ENCODE measurements around the gene ETS1.

ETS1 gene

GRCh38 chr11:128487978-128488377 is 99.4 kb downstream of the ETS1 start:
- no peaks in the 10 kb centered on the region for H3K9me3 ChIP-seq (ENCODE audit: low read depth, low read length)

DNA sequence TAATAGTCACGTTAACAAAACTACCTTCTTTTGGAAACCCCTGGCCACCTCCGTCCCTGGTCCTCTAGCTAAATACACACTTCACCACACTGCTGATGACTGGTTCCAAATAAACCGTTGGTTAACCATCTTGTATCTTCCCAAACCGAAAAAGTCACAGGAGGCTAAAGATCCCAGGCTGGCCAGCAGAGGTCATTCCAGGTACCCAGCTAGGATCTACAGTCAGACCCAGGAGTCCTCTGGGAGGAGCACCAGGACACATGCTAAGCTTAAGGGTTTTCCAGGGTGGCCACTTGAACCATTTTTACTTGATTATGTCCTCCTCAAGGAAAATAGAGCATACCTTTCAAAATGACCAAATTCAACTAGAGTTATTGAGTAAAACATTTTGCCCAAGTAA is 103.2 kb downstream of the ETS1 start:
- DNase-seq (ENCODE audit: low read depth, low spot score), result no peak
- no peaks in the 10 kb centered on the region for H3K9me3 ChIP-seq (ENCODE audit: low read depth, low read length)
- no peaks in the 10 kb centered on the region for H3K36me3 ChIP-seq (ENCODE audit: insufficient read depth, low read length)
- no peak for TF ChIP-seq POLR2AphosphoS5 (IDR thresholded peaks at IDR 0.05; ENCODE audit: borderline replicate concordance, low read depth, low read length)
- TF ChIP-seq EZH2 (IDR thresholded peaks at IDR 0.05), result no peak
- no peak overlapping the region for H3K27ac ChIP-seq
- H3K9ac ChIP-seq (ENCODE audit: insufficient read length), result no peak overlapping the region
- no peak overlapping the region for H3K4me3 ChIP-seq

More at GRCh38 chr11:128487978-128488377, 99.4 kb downstream of the ETS1 start:
- H3K27ac ChIP-seq, result no peak overlapping the region
- TF ChIP-seq POLR2AphosphoS5 (IDR thresholded peaks at IDR 0.05; ENCODE audit: borderline replicate concordance, low read depth, low read length) (no peak), FOXP2 (optimal IDR thresholded peaks at IDR 0.05; ENCODE audit: control extremely low read depth, extremely low read length, insufficient read depth) (no peak), EZH2 (IDR thresholded peaks at IDR 0.05) (no peak)
- no peaks in the 10 kb centered on the region for H3K36me3 ChIP-seq (ENCODE audit: insufficient read depth, low read length)
- no peak for DNase-seq (ENCODE audit: low read depth, low spot score)
- H3K9ac ChIP-seq (ENCODE audit: insufficient read length), result no peak overlapping the region
- no peak overlapping the region for H3K4me3 ChIP-seq

- Histone ChIP-seq H3K36me3 (ENCODE audit: insufficient read depth, low read length) (no peaks in the 10 kb centered on the region), H3K4me3 (no peak overlapping the region), H3K9me3 (ENCODE audit: low read depth, low read length) (no peaks in the 10 kb centered on the region), H3K9ac (ENCODE audit: insufficient read length) (no peak overlapping the region), H3K27ac (no peak overlapping the region)
- no peak for DNase-seq (ENCODE audit: low read depth, low spot score)
- TF ChIP-seq EZH2 (IDR thresholded peaks at IDR 0.05) (no peak), POLR2AphosphoS5 (IDR thresholded peaks at IDR 0.05; ENCODE audit: borderline replicate concordance, low read depth, low read length) (no peak), FOXP2 (optimal IDR thresholded peaks at IDR 0.05; ENCODE audit: control extremely low read depth, extremely low read length, insufficient read depth) (no peak)
These were observed 104.1 kb downstream of the ETS1 start for GRCh38 chr11:128483211-128483788.

DNA sequence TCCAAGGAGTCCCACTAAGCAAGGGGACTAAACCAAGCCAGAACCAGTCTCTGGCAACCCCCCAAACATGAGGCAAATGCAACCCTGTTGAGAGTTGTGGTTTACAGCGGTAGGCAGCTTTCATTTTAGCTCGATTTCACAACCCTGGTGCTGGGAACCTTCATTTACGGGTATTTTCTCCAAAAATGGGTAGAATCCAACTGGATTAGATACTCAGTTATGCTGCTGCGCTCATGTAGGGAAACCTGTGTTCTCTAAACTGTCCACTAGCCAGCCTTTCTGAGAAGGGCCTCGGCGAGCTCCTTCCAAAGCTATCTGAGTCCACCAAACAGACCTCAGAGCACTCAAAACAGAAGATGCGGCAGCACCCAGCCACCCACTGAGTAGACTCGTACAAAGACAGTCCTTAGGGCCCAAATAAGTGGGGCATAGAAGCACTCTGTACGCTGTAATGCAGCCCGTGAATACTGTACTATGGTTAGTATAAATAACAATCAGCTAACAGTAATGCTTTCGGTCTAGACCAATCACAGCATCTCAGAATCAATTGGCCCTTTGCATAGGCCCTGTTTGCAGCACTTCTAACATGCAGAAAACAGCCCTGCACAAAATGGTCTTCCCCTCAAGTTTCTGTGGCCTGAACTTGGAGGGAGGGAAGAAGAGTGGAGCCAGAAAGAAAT is 104.7 kb downstream of the ETS1 start:
- H3K27ac ChIP-seq, result no peak overlapping the region
- H3K36me3 ChIP-seq (ENCODE audit: insufficient read depth, low read length), result no peaks in the 10 kb centered on the region
- TF ChIP-seq POLR2AphosphoS5 (IDR thresholded peaks at IDR 0.05; ENCODE audit: borderline replicate concordance, low read depth, low read length) (no peak), FOXP2 (optimal IDR thresholded peaks at IDR 0.05; ENCODE audit: control extremely low read depth, extremely low read length, insufficient read depth) (no peak), EZH2 (IDR thresholded peaks at IDR 0.05) (no peak)
- H3K9ac ChIP-seq (ENCODE audit: insufficient read length), result no peak overlapping the region
- DNase-seq (ENCODE audit: low read depth, low spot score), result no peak
- H3K4me3 ChIP-seq, result no peak overlapping the region
- H3K9me3 ChIP-seq (ENCODE audit: low read depth, low read length), result no peaks in the 10 kb centered on the region

GRCh38 chr11:128482092-128482491 is 105.3 kb downstream of the ETS1 start:
- H3K9ac ChIP-seq (ENCODE audit: insufficient read length), result no peak overlapping the region
- H3K9me3 ChIP-seq (ENCODE audit: low read depth, low read length), result no peaks in the 10 kb centered on the region
- H3K36me3 ChIP-seq (ENCODE audit: insufficient read depth, low read length), result no peaks in the 10 kb centered on the region
- no peak overlapping the region for H3K4me3 ChIP-seq
- no peak for DNase-seq (ENCODE audit: low read depth, low spot score)
- TF ChIP-seq EZH2 (IDR thresholded peaks at IDR 0.05) (no peak), POLR2AphosphoS5 (IDR thresholded peaks at IDR 0.05; ENCODE audit: borderline replicate concordance, low read depth, low read length) (no peak), FOXP2 (optimal IDR thresholded peaks at IDR 0.05; ENCODE audit: control extremely low read depth, extremely low read length, insufficient read depth) (no peak)
- no peak overlapping the region for H3K27ac ChIP-seq

DNA sequence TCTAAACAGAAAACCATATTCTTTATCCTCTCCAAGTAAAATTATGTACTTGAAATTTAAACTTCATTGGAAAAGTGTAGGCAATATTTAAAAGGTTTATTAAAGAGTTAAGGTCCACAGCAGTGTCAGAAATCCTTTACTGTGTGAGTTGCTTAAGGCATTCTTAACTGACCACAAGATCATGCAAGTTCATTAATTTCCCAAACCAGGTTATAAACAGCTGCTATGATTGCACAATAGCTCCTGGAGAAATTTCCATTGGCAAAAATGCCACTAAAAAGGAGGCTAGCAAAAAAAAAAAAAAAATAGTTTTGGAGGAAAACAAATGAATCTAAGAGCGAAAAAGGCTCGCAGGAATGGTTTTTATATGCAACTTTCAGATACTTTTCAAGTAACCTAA is 106.2 kb downstream of the ETS1 start:
- no peaks in the 10 kb centered on the region for H3K36me3 ChIP-seq (ENCODE audit: insufficient read depth, low read length)
- no peak overlapping the region for H3K9ac ChIP-seq (ENCODE audit: insufficient read length)
- H3K4me3 ChIP-seq, result no peak overlapping the region
- H3K27ac ChIP-seq, result no peak overlapping the region
- no peak for DNase-seq (ENCODE audit: low read depth, low spot score)
- no peaks in the 10 kb centered on the region for H3K9me3 ChIP-seq (ENCODE audit: low read depth, low read length)
- TF ChIP-seq FOXP2 (optimal IDR thresholded peaks at IDR 0.05; ENCODE audit: control extremely low read depth, extremely low read length, insufficient read depth), result no peak
- TF ChIP-seq EZH2 (IDR thresholded peaks at IDR 0.05), result no peak
- TF ChIP-seq POLR2AphosphoS5 (IDR thresholded peaks at IDR 0.05; ENCODE audit: borderline replicate concordance, low read depth, low read length), result no peak

DNA sequence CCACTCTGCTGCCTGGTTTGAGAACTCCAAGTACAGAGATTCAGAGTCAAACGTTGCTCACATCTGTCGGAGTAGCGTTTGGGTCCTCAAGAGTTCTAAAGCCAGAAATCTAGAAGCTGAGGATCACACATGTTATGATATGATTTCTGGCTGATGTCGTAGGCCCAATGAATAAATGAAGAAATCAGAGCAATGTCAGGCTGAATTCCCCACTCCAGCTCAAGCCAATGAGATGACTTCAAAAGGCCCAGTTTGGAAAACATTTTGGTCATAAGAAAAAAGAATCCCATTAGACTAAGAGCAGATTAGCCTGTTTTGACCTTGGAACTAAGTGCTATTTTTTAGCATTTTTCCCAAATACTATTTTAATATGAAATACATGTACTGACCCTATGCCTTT is 106.7 kb downstream of the ETS1 start:
- no peak for DNase-seq (ENCODE audit: low read depth, low spot score)
- no peaks in the 10 kb centered on the region for H3K36me3 ChIP-seq (ENCODE audit: insufficient read depth, low read length)
- H3K27ac ChIP-seq, result no peak overlapping the region
- no peak overlapping the region for H3K4me3 ChIP-seq
- no peaks in the 10 kb centered on the region for H3K9me3 ChIP-seq (ENCODE audit: low read depth, low read length)
- TF ChIP-seq EZH2 (IDR thresholded peaks at IDR 0.05), result no peak
- TF ChIP-seq POLR2AphosphoS5 (IDR thresholded peaks at IDR 0.05; ENCODE audit: borderline replicate concordance, low read depth, low read length), result no peak
- no peak for TF ChIP-seq FOXP2 (optimal IDR thresholded peaks at IDR 0.05; ENCODE audit: control extremely low read depth, extremely low read length, insufficient read depth)
- H3K9ac ChIP-seq (ENCODE audit: insufficient read length), result no peak overlapping the region

DNA sequence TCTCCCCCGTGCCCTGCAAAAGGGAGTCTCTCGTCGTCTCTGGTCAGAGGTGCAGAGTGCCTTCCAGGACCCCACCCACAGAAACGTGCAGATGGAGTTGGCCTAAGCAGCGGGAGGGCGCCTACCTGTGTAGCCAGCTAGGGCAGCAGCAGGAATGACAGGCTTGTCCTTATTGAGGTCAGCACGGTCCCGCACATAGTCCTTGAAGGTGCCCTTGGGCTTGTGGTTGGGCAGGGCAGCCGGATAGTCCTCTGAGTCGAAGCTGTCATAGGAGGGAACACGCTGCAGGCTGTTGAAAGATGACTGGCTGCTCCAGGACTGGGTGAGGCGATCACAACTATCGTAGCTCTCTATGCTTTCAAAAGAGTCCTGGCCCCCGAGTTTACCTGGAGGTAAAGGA is 107.3 kb downstream of the ETS1 start:
- H3K36me3 ChIP-seq (ENCODE audit: insufficient read depth, low read length), result no peaks in the 10 kb centered on the region
- no peak for DNase-seq (ENCODE audit: low read depth, low spot score)
- TF ChIP-seq EZH2 (IDR thresholded peaks at IDR 0.05), result no peak
- TF ChIP-seq POLR2AphosphoS5 (IDR thresholded peaks at IDR 0.05; ENCODE audit: borderline replicate concordance, low read depth, low read length), result no peak
- no peak for TF ChIP-seq FOXP2 (optimal IDR thresholded peaks at IDR 0.05; ENCODE audit: control extremely low read depth, extremely low read length, insufficient read depth)
- H3K4me3 ChIP-seq, result no peak overlapping the region
- H3K9me3 ChIP-seq (ENCODE audit: low read depth, low read length), result no peaks in the 10 kb centered on the region
- no peak overlapping the region for H3K9ac ChIP-seq (ENCODE audit: insufficient read length)
- H3K27ac ChIP-seq, result no peak overlapping the region

GRCh38 chr11:128479144-128479543 is 108.2 kb downstream of the ETS1 start:
- Histone ChIP-seq H3K27ac (no peak overlapping the region), H3K9ac (ENCODE audit: insufficient read length) (no peak overlapping the region), H3K4me3 (no peak overlapping the region), H3K36me3 (ENCODE audit: insufficient read depth, low read length) (no peaks in the 10 kb centered on the region), H3K9me3 (ENCODE audit: low read depth, low read length) (no peaks in the 10 kb centered on the region)
- TF ChIP-seq EZH2 (IDR thresholded peaks at IDR 0.05), result no peak
- no peak for TF ChIP-seq POLR2AphosphoS5 (IDR thresholded peaks at IDR 0.05; ENCODE audit: borderline replicate concordance, low read depth, low read length)
- no peak for TF ChIP-seq FOXP2 (optimal IDR thresholded peaks at IDR 0.05; ENCODE audit: control extremely low read depth, extremely low read length, insufficient read depth)
- DNase-seq (ENCODE audit: low read depth, low spot score), result no peak

All from SK-N-MC (cell line).